Nephron progenitor cell (in vitro differentiated cells): ENCODE data around the gene FOXK2.

Experiments used
- DNase-seq: peaks from one replicate; pipeline ENCODE4 v3.0.0; 2021
- H3K27ac Mint-ChIP-seq: 2 replicates; pipeline ENCODE4 v1.8.0; 2021; ENCODE audit warnings: mild to moderate bottlenecking, moderate library complexity, mixed read lengths
- H3K27me3 Mint-ChIP-seq: 2 replicates; pipeline ENCODE4 v1.8.0; 2021; ENCODE audit warnings: mild to moderate bottlenecking, low read depth, mixed read lengths; ENCODE audit not compliant: poor library complexity
- H3K36me3 Mint-ChIP-seq: 2 replicates; pipeline ENCODE4 v1.8.0; 2021; ENCODE audit warnings: low read depth, mixed read lengths
- H3K4me1 Mint-ChIP-seq: 2 replicates; pipeline ENCODE4 v1.8.0; 2021; ENCODE audit warnings: mixed read lengths
- H3K4me3 Mint-ChIP-seq: 2 replicates; pipeline ENCODE4 v1.8.0; 2021; ENCODE audit warnings: mild to moderate bottlenecking, moderate library complexity, mixed read lengths
- H3K9me3 Mint-ChIP-seq: 2 replicates; pipeline ENCODE4 v1.8.0; 2021; ENCODE audit warnings: mild to moderate bottlenecking, moderate library complexity, mixed read lengths
- CTCF ChIP-seq: fragments of 200-600 bp; sonication (generic); IDR thresholded peaks from 2 replicates; pipeline ENCODE4 v1.5.0; 2021; ENCODE audit warnings: antibody characterized with exemption

The FOXK2 gene

GRCh38 chr17:82588266-82589175 lies 69.0 kb downstream of the FOXK2 start:
- Mint-ChIP-seq H3K9me3 (no peaks in the 10 kb centered on the region), H3K27ac (peak overlapping the region; percentile 92), H3K36me3 (peaks cover 46% of the 10 kb centered on the region)

GRCh38 chr17:82589851-82590180 lies 70.3 kb downstream of the FOXK2 start:
- TF ChIP-seq CTCF: no peak
- Mint-ChIP-seq H3K4me1 (peaks cover 26% of the 10 kb centered on the region), H3K27ac (no peak overlapping the region), H3K4me3 (no peak overlapping the region), H3K9me3 (no peaks in the 10 kb centered on the region), H3K27me3 (peaks cover 4% of the 10 kb centered on the region), H3K36me3 (peaks cover 39% of the 10 kb centered on the region)
- no peak for DNase-seq

More at GRCh38 chr17:82588266-82589175, 69.0 kb downstream of the FOXK2 start:
- H3K4me1 Mint-ChIP-seq: peaks cover 14% of the 10 kb centered on the region
- no peak for TF ChIP-seq CTCF
- H3K27me3 Mint-ChIP-seq: peaks cover 4% of the 10 kb centered on the region
- DNase-seq: no peak
- no peak overlapping the region for H3K4me3 Mint-ChIP-seq

- Mint-ChIP-seq H3K27ac (peak overlapping the region; percentile 20), H3K27me3 (peaks cover 4% of the 10 kb centered on the region), H3K4me3 (no peak overlapping the region), H3K4me1 (peaks cover 28% of the 10 kb centered on the region), H3K36me3 (peaks cover 37% of the 10 kb centered on the region), H3K9me3 (no peaks in the 10 kb centered on the region)
- TF ChIP-seq CTCF: no peak
- DNase-seq: no peak
Measured at GRCh38 chr17:82590216-82590615, 70.7 kb downstream of the FOXK2 start.

GRCh38 chr17:82590881-82591539 lies 71.5 kb downstream of the FOXK2 start:
- Mint-ChIP-seq H3K9me3 (no peaks in the 10 kb centered on the region), H3K27me3 (peaks cover 4% of the 10 kb centered on the region), H3K36me3 (peaks cover 35% of the 10 kb centered on the region), H3K27ac (no peak overlapping the region), H3K4me1 (peaks cover 30% of the 10 kb centered on the region), H3K4me3 (no peak overlapping the region)
- TF ChIP-seq CTCF: no peak
- no peak for DNase-seq

- no peaks in the 10 kb centered on the region for H3K9me3 Mint-ChIP-seq
- H3K27me3 Mint-ChIP-seq: peaks cover 4% of the 10 kb centered on the region
- no peak for DNase-seq
- TF ChIP-seq CTCF: no peak
- H3K4me1 Mint-ChIP-seq: peaks cover 38% of the 10 kb centered on the region
- H3K36me3 Mint-ChIP-seq: peaks cover 39% of the 10 kb centered on the region
- H3K27ac Mint-ChIP-seq: peak overlapping the region; percentile 93
- no peak overlapping the region for H3K4me3 Mint-ChIP-seq
Measured at GRCh38 chr17:82592289-82592766, 72.8 kb downstream of the FOXK2 start.
